Body of pancreas (tissue), 4 donors: ENCODE measurements around the gene SF3B3.

ENCODE experiments used
- CTCF ChIP-seq, 7 experiments: fragments of 450-650 bp in 4 of 7; fragments of 200-600 bp in 3 of 7; sonication (generic) in 3 of 7; IDR thresholded peaks; one replicate each; pipeline ENCODE4 v1.5.1; 2016 to 2019; ENCODE audit warnings: antibody characterized with exemption in 7 of 7
- POLR2A ChIP-seq, 3 donors: fragments of 450-650 bp; IDR thresholded peaks; one replicate each; pipeline ENCODE4 v1.6.1; 2016; ENCODE audit warnings: antibody characterized with exemption in 3 of 3, mild to moderate bottlenecking in 2 of 3

DNA sequence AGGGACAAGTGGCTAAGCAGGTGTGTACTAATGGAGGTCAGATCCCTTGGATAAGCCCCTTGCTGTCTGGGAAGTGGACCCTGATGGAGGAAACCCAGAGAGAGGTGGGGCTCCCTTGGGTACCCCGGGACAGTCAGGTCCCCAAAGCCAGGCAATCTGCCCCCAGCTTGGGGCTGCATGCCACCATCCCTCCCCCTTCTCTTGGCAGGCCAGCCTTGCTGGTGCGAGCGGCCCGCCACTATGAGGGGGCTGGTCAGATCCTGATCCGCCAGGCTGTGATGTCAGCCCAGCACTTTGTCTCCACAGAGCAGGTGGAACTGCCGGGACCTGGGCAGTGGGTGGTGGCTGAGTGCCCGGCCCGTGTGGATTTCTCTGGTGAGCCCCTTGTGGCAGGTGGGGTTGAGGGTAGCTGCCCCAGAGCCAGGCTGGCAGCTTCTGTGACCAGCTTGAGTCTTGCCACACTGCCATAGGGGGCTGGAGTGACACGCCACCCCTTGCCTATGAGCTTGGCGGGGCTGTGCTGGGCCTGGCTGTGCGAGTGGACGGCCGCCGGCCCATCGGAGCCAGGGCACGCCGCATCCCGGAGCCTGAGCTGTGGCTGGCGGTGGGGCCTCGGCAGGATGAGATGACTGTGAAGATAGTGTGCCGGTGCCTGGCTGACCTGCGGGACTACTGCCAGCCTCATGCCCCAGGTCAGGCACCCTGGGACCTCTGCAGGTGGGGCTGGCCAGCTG is 49.1 kb upstream of the SF3B3 start:
- no peak for TF ChIP-seq CTCF (IDR thresholded peaks at IDR 0.05)
- no peak for TF ChIP-seq POLR2A (IDR thresholded peaks at IDR 0.05)
